Inflammatory macrophage treated with lipopolysaccharide for 1 hour (primary cell): Measurements from ENCODE around the gene TOM1.

Source experiments
- DNase-seq, 2 donors: peaks; one replicate each; pipeline ENCODE4 v3.0.0-alpha.2; 2020 to 2022

The TOM1 gene

GRCh38 chr22:35299673-35300499 is at the start of gene TOM1:
TOM1 (plus strand) TSS chr22:35299894; CDS start chr22:35299929, 35 bp downstream.
- DNase-seq, result peak; percentile 96 to 100

- no peak for DNase-seq
These were observed 49.5 kb upstream of the TOM1 start for GRCh38 chr22:35250156-35250555.

GRCh38 chr22:35253946-35254345 is 45.7 kb upstream of the TOM1 start:
- no peak for DNase-seq

GRCh38 chr22:35257002-35257320 is 42.7 kb upstream of the TOM1 start:
- no peak for DNase-seq

GRCh38 chr22:35257321-35258190 is 42.1 kb upstream of the TOM1 start, which contains the start of gene HMGXB4:
HMGXB4 (plus strand) TSS chr22:35257493; CDS start chr22:35262391, 4,898 bp downstream.
- DNase-seq, result peak; percentile 79 to 87

- no peak for DNase-seq
These were observed 41.3 kb upstream of the TOM1 start for GRCh38 chr22:35258191-35258988.

- no peak for DNase-seq
These were observed 34.7 kb upstream of the TOM1 start for GRCh38 chr22:35264986-35265385.

- no peak for DNase-seq
These were observed 33.4 kb upstream of the TOM1 start for GRCh38 chr22:35266277-35266676.

GRCh38 chr22:35269630-35270029 is 30.1 kb upstream of the TOM1 start:
- DNase-seq, result no peak

GRCh38 chr22:35274154-35274871 is 25.4 kb upstream of the TOM1 start:
- DNase-seq, result no peak

GRCh38 chr22:35275580-35275979 is 24.1 kb upstream of the TOM1 start:
- no peak for DNase-seq

- DNase-seq, result no peak
These were observed 23.7 kb upstream of the TOM1 start for GRCh38 chr22:35276019-35276418.

GRCh38 chr22:35288116-35288515 is 11.6 kb upstream of the TOM1 start:
- no peak for DNase-seq

- DNase-seq, result no peak
These were observed 6.9 kb upstream of the TOM1 start for GRCh38 chr22:35292786-35293185.

- no peak for DNase-seq
These were observed 3.6 kb upstream of the TOM1 start for GRCh38 chr22:35296051-35296450.

GRCh38 chr22:35299217-35299672 is 449 bp upstream of the TOM1 start:
- DNase-seq, result peak in 1 of 2 donors; percentile 23

GRCh38 chr22:35301372-35301874 is 1.7 kb downstream of the TOM1 start:
- peak; percentile 99 to 100 for DNase-seq

GRCh38 chr22:35303029-35303624 is 3.4 kb downstream of the TOM1 start:
- no peak for DNase-seq

GRCh38 chr22:35305525-35306070 is 5.9 kb downstream of the TOM1 start:
- DNase-seq, result no peak

GRCh38 chr22:35306350-35306967 is 6.8 kb downstream of the TOM1 start:
- no peak for DNase-seq

- no peak for DNase-seq
These were observed 7.7 kb downstream of the TOM1 start for GRCh38 chr22:35307372-35307771.
